Measurements from ENCODE around the gene SIX5.

DNA sequence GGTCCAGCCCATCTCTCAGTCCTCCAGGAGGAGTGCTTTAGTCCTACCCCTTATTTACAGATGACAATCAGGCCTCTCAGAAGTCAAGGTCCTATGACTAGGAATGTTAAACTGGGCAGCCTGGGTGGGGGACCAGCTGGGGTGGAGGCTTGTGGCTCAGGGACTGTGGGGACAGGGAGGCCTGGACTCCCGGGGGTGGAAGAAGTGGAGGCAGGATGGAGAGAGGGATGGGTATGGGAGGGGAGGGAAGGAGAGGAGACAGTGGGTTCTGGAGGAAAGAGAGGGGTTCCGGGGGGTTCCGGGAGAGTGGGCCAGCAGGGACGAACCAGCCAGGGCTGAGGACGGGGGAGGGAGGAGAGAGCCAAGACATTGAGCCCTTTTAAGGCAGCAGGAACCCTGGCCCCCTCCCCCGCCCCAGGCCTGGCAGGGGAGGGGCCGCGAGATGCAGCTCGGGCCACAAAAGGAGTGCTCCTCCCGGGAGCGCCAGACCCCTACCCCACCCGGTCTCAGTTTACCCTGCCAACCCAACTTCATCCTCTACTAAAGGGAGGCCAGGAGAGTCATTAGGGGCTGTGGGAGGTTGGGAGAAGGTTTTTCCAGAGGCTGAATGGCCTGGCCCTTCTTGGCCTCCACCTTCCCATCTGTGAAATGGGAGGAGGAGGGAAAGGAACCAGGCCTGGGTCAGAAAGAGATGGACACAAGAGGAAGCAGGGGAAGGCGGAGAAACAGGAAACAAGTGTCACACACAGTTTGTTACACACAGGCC lies 11.6 kb upstream of the SIX5 start:
- TF ChIP-seq, protein P1, sequence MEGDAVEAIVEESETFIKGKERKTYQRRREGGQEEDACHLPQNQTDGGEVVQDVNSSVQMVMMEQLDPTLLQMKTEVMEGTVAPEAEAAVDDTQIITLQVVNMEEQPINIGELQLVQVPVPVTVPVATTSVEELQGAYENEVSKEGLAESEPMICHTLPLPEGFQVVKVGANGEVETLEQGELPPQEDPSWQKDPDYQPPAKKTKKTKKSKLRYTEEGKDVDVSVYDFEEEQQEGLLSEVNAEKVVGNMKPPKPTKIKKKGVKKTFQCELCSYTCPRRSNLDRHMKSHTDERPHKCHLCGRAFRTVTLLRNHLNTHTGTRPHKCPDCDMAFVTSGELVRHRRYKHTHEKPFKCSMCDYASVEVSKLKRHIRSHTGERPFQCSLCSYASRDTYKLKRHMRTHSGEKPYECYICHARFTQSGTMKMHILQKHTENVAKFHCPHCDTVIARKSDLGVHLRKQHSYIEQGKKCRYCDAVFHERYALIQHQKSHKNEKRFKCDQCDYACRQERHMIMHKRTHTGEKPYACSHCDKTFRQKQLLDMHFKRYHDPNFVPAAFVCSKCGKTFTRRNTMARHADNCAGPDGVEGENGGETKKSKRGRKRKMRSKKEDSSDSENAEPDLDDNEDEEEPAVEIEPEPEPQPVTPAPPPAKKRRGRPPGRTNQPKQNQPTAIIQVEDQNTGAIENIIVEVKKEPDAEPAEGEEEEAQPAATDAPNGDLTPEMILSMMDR (IDR thresholded peaks at IDR 0.05; ENCODE audit: poor library complexity): no peak
- no peak for TF ChIP-seq EZH2 (IDR thresholded peaks at IDR 0.05; ENCODE audit: borderline replicate concordance)

Data from hepatocyte (in vitro differentiated cells).